Fibroblast of lung (primary cell): ENCODE measurements around the gene DUSP5. TPM values are rescaled to one million over a fixed set of nuclear protein-coding genes. Genes with fewer than 3 reads are reported as not detected.
"Not testable (repeated sequence)": the region's sequence is repeated elsewhere in the genome, so short reads cannot be mapped to it uniquely, and the experiment has no call there.

Source experiments
- DNase-seq, 2 donors: peaks; one replicate each; pipeline versions ENCODE4 v3.0.0 to v3.0.0-alpha.2; 2010; ENCODE audit warnings: low read depth in 2 of 2
- H2AFZ ChIP-seq: 2 replicates; pipeline ENCODE4 v1.5.1; 2012; ENCODE audit warnings: low read length, control low read depth, inconsistent platforms
- H3K27ac ChIP-seq: 2 replicates; pipeline ENCODE4 v1.5.1; 2011; ENCODE audit warnings: low read length, control low read depth; ENCODE audit not compliant: insufficient read depth
- H3K27me3 ChIP-seq: 2 replicates; pipeline ENCODE4 v1.5.1; 2011; ENCODE audit warnings: mild to moderate bottlenecking, low read length; ENCODE audit not compliant: control insufficient read depth, insufficient read depth
- H3K36me3 ChIP-seq: 2 replicates; pipeline ENCODE4 v1.5.1; 2011; ENCODE audit warnings: low read length; ENCODE audit not compliant: control insufficient read depth, insufficient read depth
- H3K4me1 ChIP-seq: 2 replicates; pipeline ENCODE4 v1.5.1; 2011; ENCODE audit warnings: low read length; ENCODE audit not compliant: control insufficient read depth, insufficient read depth; ENCODE audit errors: extremely low read depth
- H3K4me2 ChIP-seq: 2 replicates; pipeline ENCODE4 v1.5.1; 2011; ENCODE audit warnings: low read length, control low read depth; ENCODE audit not compliant: insufficient read depth; ENCODE audit errors: extremely low read depth
- H3K4me3 ChIP-seq, 4 experiments: fragments of 200-600 bp in 1 of 4; sonication (generic) in 1 of 4; replicated peaks in 1 of 4; 2 replicates each; pipeline ENCODE4 v1.5.1; 2011 to 2016; ENCODE audit warnings: low read length in 4 of 4, low read depth in 3 of 4, mild to moderate bottlenecking in 3 of 4, control low read depth in 2 of 4, inconsistent platforms in 1 of 4, mixed read lengths in 1 of 4; ENCODE audit not compliant: insufficient read depth in 1 of 4; ENCODE audit errors: control extremely low read depth in 1 of 4
- H3K79me2 ChIP-seq: 2 replicates; pipeline ENCODE4 v1.5.1; 2012; ENCODE audit warnings: mild to moderate bottlenecking, low read length, inconsistent platforms; ENCODE audit not compliant: control insufficient read depth, insufficient read depth
- H3K9ac ChIP-seq: 2 replicates; pipeline ENCODE4 v1.5.1; 2011; ENCODE audit warnings: mild to moderate bottlenecking, low read length, control low read depth; ENCODE audit not compliant: insufficient read depth
- H3K9me3 ChIP-seq: 2 replicates; pipeline ENCODE4 v1.5.1; 2012; ENCODE audit warnings: low read depth, low read length; ENCODE audit not compliant: control insufficient read depth, insufficient read depth
- H4K20me1 ChIP-seq: 2 replicates; pipeline ENCODE4 v1.5.1; 2011; ENCODE audit warnings: low read length; ENCODE audit not compliant: control insufficient read depth, insufficient read depth; ENCODE audit errors: extremely low read depth
- CTCF ChIP-seq, 2 donors: IDR thresholded peaks in 1 of 2; conservative IDR thresholded peaks in 1 of 2; 1 replicate in 1 of 2; 2 replicates in 1 of 2; pipeline ENCODE4 v1.5.1; 2011 to 2012; ENCODE audit warnings: low read length in 2 of 2, control low read depth in 1 of 2, inconsistent platforms in 1 of 2, low read depth in 1 of 2, mild to moderate bottlenecking in 1 of 2
- EZH2 ChIP-seq: IDR thresholded peaks from 2 replicates; pipeline ENCODE4 v1.5.1; 2012; ENCODE audit warnings: low read length, control low read depth, mild to moderate bottlenecking; ENCODE audit errors: missing control alignments
- polyA plus RNA-seq, 2 donors: library from polyadenylated mRNA; depleted of rRNA in 1 of 2; stranded (reverse) in 1 of 2; unstranded in 1 of 2; fragments of >200 nt; gene quantifications; 2 replicates each; pipeline ENCODE4 v1.2.1, GENCODE V29; 2011 to 2012; ENCODE audit warnings: missing spikeins in 1 of 2
- total RNA-seq: library from RNA; depleted of rRNA; stranded (reverse); fragments of >200 nt; gene quantifications from 2 replicates; pipeline ENCODE4 v1.2.1, GENCODE V29; 2014

The DUSP5 gene
- total and polyA plus RNA-seq, 2 donors (not counting 1 experiment from before 2014, with no cell fraction given), result 27.6 to 37.7 TPM

- no peak for TF ChIP-seq EZH2
- TF ChIP-seq CTCF (conservative IDR thresholded peaks at IDR 0.05 in 1 of 2, IDR thresholded peaks at IDR 0.05 in 1 of 2; ENCODE audit: low read depth in 1 of 2, low read length in 2 of 2), result no peak
- Histone ChIP-seq H3K4me1 (no peaks in the 10 kb centered on the region), H3K4me2 (no peak overlapping the region), H3K79me2 (no peaks in the 10 kb centered on the region), H3K4me3 (no peak overlapping the region), H3K9ac (no peak overlapping the region), H3K27ac (no peak overlapping the region), H2AFZ (no peak overlapping the region), H3K36me3 (no peaks in the 10 kb centered on the region), H3K27me3 (no peaks in the 10 kb centered on the region), H3K9me3 (no peaks in the 10 kb centered on the region), H4K20me1 (no peaks in the 10 kb centered on the region)
- no peak for DNase-seq
Measured at GRCh38 chr10:110462166-110463095, 35.3 kb upstream of the DUSP5 start.

GRCh38 chr10:110468258-110468657 lies 29.4 kb upstream of the DUSP5 start:
- not testable (repeated sequence) for H3K27me3 ChIP-seq, H3K27ac ChIP-seq, H2AFZ ChIP-seq, DNase-seq, H3K4me2 ChIP-seq, H3K9ac ChIP-seq, H3K9me3 ChIP-seq, H3K4me1 ChIP-seq, H3K4me3 ChIP-seq, H3K36me3 ChIP-seq, H4K20me1 ChIP-seq, H3K79me2 ChIP-seq

- H3K4me3 ChIP-seq, H3K79me2 ChIP-seq, DNase-seq, H3K9me3 ChIP-seq, H3K27me3 ChIP-seq, H4K20me1 ChIP-seq, H3K4me2 ChIP-seq, H3K27ac ChIP-seq, H3K4me1 ChIP-seq, H3K9ac ChIP-seq, H2AFZ ChIP-seq, H3K36me3 ChIP-seq: not testable (repeated sequence)
Measured at GRCh38 chr10:110470541-110470940, 27.2 kb upstream of the DUSP5 start.

- Histone ChIP-seq H3K4me1 (no peaks in the 10 kb centered on the region), H3K4me3 (no peak overlapping the region), H3K9me3 (no peaks in the 10 kb centered on the region), H3K4me2 (no peak overlapping the region), H4K20me1 (no peaks in the 10 kb centered on the region), H3K27me3 (no peaks in the 10 kb centered on the region), H3K36me3 (no peaks in the 10 kb centered on the region), H3K9ac (no peak overlapping the region), H2AFZ (no peak overlapping the region), H3K79me2 (no peaks in the 10 kb centered on the region), H3K27ac (no peak overlapping the region)
- no peak for TF ChIP-seq CTCF (conservative IDR thresholded peaks at IDR 0.05 in 1 of 2, IDR thresholded peaks at IDR 0.05 in 1 of 2; ENCODE audit: low read depth in 1 of 2, low read length in 2 of 2)
- no peak for TF ChIP-seq EZH2
- DNase-seq, result peak in 1 of 2 donors; percentile 88
Measured at GRCh38 chr10:110471566-110472139, 26.1 kb upstream of the DUSP5 start.
